PC-9 (cell line): ENCODE results near the gene RBBP8.

ENCODE experiments used
- CTCF ChIP-seq: fragments of 200-600 bp; sonication (generic); conservative IDR thresholded peaks from 2 replicates; pipeline ENCODE4 v1.6.1; 2017; ENCODE audit warnings: mixed run types, antibody characterized with exemption, mild to moderate bottlenecking, moderate library complexity
- EZH2 ChIP-seq: fragments of 200-600 bp; sonication (generic); IDR thresholded peaks from 2 replicates; pipeline ENCODE4 v1.8.0; 2017; ENCODE audit warnings: antibody characterized with exemption, low read depth

GRCh38 chr18:22900558-22901238 is 32.4 kb upstream of the RBBP8 start:
- TF ChIP-seq CTCF (no peak), EZH2 (no peak)
